Neural cell (in vitro differentiated cells): ENCODE measurements around the gene ANKDD1B. TPM values are rescaled to one million over a fixed set of nuclear protein-coding genes. Genes with fewer than 3 reads are reported as not detected.

ENCODE experiments used
- H2AFZ ChIP-seq: fragments of 200-600, 300-800 bp; sonication (generic), shearing (Covaris generic); 2 replicates; pipeline ENCODE4 v1.6.0; 2014; ENCODE audit warnings: low read depth, mild to moderate bottlenecking, antibody characterized with exemption, low read length, moderate library complexity
- H3F3A ChIP-seq: fragments of 200-600 bp; shearing (Covaris generic); 2 replicates; pipeline ENCODE4 v1.6.1; 2016; ENCODE audit warnings: mild to moderate bottlenecking, moderate library complexity, mixed read lengths, antibody characterized with exemption, low read length; ENCODE audit not compliant: insufficient read depth, poor library complexity, severe bottlenecking
- H3K27ac ChIP-seq: fragments of 200-600, 300-800 bp; sonication (generic), shearing (Covaris generic); 2 replicates; pipeline ENCODE4 v1.5.1; 2014; ENCODE audit warnings: mild to moderate bottlenecking, low read length, moderate library complexity
- H3K27me3 ChIP-seq: fragments of 300-800, 200-600 bp; sonication (generic), shearing (Covaris generic); 2 replicates; pipeline ENCODE4 v1.6.0; 2014; ENCODE audit warnings: mild to moderate bottlenecking, low read depth, low read length, moderate library complexity; ENCODE audit not compliant: insufficient read depth
- H3K36me3 ChIP-seq: fragments of 300-800, 200-600 bp; sonication (generic), shearing (Covaris generic); 2 replicates; pipeline ENCODE4 v1.5.1; 2014; ENCODE audit warnings: mild to moderate bottlenecking, antibody characterized with exemption, low read length, moderate library complexity; ENCODE audit not compliant: insufficient read depth
- H3K4me2 ChIP-seq: fragments of 300-800, 200-600 bp; sonication (generic), shearing (Covaris generic); 2 replicates; pipeline ENCODE4 v1.6.0; 2014; ENCODE audit warnings: mild to moderate bottlenecking, low read length
- H3K4me3 ChIP-seq: fragments of 300-800, 200-600 bp; sonication (generic), shearing (Covaris generic); 2 replicates; pipeline ENCODE4 v1.5.1; 2014; ENCODE audit warnings: mild to moderate bottlenecking, low read length, moderate library complexity
- H3K79me2 ChIP-seq: fragments of 200-600 bp; shearing (Covaris generic); replicated peaks from 2 replicates; pipeline ENCODE4 v1.6.0; 2014; ENCODE audit warnings: mild to moderate bottlenecking, low read length, moderate library complexity; ENCODE audit not compliant: insufficient read depth
- H3K9ac ChIP-seq: fragments of 300-800, 200-600 bp; sonication (generic), shearing (Covaris generic); 2 replicates; pipeline ENCODE4 v1.6.1; 2016; ENCODE audit warnings: mild to moderate bottlenecking, low read length, mixed read lengths
- H3K9me2 ChIP-seq: fragments of 200-600 bp; shearing (Covaris generic); 2 replicates; pipeline ENCODE4 v1.6.1; 2016; ENCODE audit warnings: mild to moderate bottlenecking, low read length, mixed read lengths; ENCODE audit not compliant: insufficient read depth
- H3K9me3 ChIP-seq: fragments of 200-600, 300-800 bp; sonication (generic), shearing (Covaris generic); 2 replicates; pipeline ENCODE4 v1.6.1; 2016; ENCODE audit warnings: mild to moderate bottlenecking, mixed run types, low read length, moderate library complexity, mixed read lengths
- H4K20me1 ChIP-seq: fragments of 200-600 bp; shearing (Covaris generic); 2 replicates; pipeline ENCODE4 v1.6.1; 2016; ENCODE audit warnings: mild to moderate bottlenecking, mixed run types; ENCODE audit not compliant: insufficient read depth
- EP300 ChIP-seq: fragments of 450-650 bp; conservative IDR thresholded peaks from 2 replicates; pipeline ENCODE4 v1.6.1; 2014; ENCODE audit warnings: antibody characterized with exemption, mild to moderate bottlenecking, moderate library complexity; ENCODE audit not compliant: poor library complexity, severe bottlenecking
- EZH2 ChIP-seq: fragments of 200-600, 300-800 bp; shearing (Covaris generic), sonication (generic); IDR thresholded peaks from 2 replicates; pipeline ENCODE4 v1.6.1; 2014; ENCODE audit warnings: antibody characterized with exemption, low read length, borderline replicate concordance, mild to moderate bottlenecking; ENCODE audit not compliant: insufficient read depth, poor library complexity, severe bottlenecking
- MXI1 ChIP-seq: fragments of 450-650 bp; conservative IDR thresholded peaks from 2 replicates; pipeline ENCODE4 v1.6.1; 2014; ENCODE audit warnings: antibody characterized with exemption, mild to moderate bottlenecking; ENCODE audit not compliant: poor library complexity, severe bottlenecking
- POLR2AphosphoS5 ChIP-seq: IDR thresholded peaks from 2 replicates; pipeline ENCODE4 v1.6.1; 2012
- RAD21 ChIP-seq: fragments of 450-650 bp; conservative IDR thresholded peaks from 2 replicates; pipeline ENCODE4 v1.6.1; 2014; ENCODE audit warnings: antibody characterized with exemption, mild to moderate bottlenecking, moderate library complexity
- SMC3 ChIP-seq: fragments of 450-650 bp; conservative IDR thresholded peaks from 2 replicates; pipeline ENCODE4 v1.6.1; 2014; ENCODE audit warnings: antibody characterized with exemption, mild to moderate bottlenecking, moderate library complexity; ENCODE audit not compliant: poor library complexity
- TAF1 ChIP-seq: IDR thresholded peaks from 2 replicates; pipeline ENCODE4 v1.6.1; 2012; ENCODE audit warnings: low read depth
- polyA plus RNA-seq: library from polyadenylated mRNA; depleted of rRNA; stranded (reverse); fragments of >200 nt; gene quantifications from 2 replicates; pipeline ENCODE4 v1.2.3, GENCODE V29; 2014
- TF ChIP-seq, protein P1 (sequence below): IDR thresholded peaks from 2 replicates; pipeline ENCODE4 v1.6.1; 2012; ENCODE audit warnings: borderline replicate concordance
- TF ChIP-seq, protein P2 (sequence below): fragments of 450-650 bp; IDR thresholded peaks from 2 replicates; pipeline ENCODE4 v1.5.1; 2014; ENCODE audit warnings: antibody characterized with exemption, mild to moderate bottlenecking, moderate library complexity; ENCODE audit not compliant: poor library complexity, severe bottlenecking

The ANKDD1B gene
- polyA plus RNA-seq, 1 donor from 2014 or later, result 0.37 TPM

DNA sequence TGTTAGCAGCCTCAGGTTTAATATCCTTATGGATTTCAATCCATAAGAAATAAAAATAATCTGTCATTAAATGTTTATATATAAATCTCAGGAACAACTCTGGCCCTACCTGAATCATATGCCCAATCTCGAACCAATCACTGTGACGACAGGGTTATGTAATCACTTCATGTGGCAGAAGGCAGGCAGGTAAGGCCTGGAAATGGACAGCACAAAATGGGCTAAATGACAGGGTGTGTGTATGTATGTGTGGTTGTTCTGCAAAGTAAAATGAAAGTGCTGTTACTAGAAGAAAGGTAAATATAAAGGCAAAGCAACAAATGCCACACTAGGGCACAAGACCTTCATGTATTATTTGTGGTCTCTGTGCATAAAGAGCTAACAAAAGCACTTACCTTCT lies 19.6 kb downstream of the ANKDD1B start:
- Histone ChIP-seq H3F3A (no peaks in the 10 kb centered on the region), H3K27me3 (no peaks in the 10 kb centered on the region), H3K79me2 (no peaks in the 10 kb centered on the region), H3K27ac (no peak overlapping the region), H4K20me1 (no peaks in the 10 kb centered on the region), H3K36me3 (no peaks in the 10 kb centered on the region), H3K9me3 (no peaks in the 10 kb centered on the region), H3K4me3 (no peak overlapping the region), H2AFZ (no peak overlapping the region), H3K9ac (no peak overlapping the region), H3K9me2 (no peaks in the 10 kb centered on the region), H3K4me2 (no peak overlapping the region)
- no peak for TF ChIP-seq EZH2
- no peak for TF ChIP-seq MXI1
- no peak for TF ChIP-seq RAD21

DNA sequence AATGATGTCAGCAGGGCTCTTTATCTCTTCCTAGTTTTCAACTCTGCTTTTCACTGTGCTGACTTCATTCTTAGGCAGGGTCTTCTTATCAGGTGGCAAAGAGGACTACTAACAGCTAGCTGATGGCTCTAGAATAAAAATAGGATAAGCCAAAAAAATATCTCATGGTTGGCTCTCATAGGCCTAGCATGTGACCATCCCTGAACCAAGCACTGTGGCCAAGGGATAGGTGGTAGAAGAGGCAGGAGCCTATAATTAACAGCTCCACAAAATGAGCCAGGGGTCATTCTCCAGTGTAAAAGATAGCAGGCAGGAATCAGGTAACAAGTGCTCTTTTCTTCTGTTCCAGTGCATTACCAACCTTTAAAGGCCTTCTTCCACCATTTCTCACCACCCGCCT lies 21.1 kb downstream of the ANKDD1B start:
- TF ChIP-seq SMC3 (no peak), EZH2 (no peak), TAF1 (no peak), MXI1 (no peak), EP300 (no peak), RAD21 (no peak), POLR2AphosphoS5 (no peak)
- TF ChIP-seq, protein P1, sequence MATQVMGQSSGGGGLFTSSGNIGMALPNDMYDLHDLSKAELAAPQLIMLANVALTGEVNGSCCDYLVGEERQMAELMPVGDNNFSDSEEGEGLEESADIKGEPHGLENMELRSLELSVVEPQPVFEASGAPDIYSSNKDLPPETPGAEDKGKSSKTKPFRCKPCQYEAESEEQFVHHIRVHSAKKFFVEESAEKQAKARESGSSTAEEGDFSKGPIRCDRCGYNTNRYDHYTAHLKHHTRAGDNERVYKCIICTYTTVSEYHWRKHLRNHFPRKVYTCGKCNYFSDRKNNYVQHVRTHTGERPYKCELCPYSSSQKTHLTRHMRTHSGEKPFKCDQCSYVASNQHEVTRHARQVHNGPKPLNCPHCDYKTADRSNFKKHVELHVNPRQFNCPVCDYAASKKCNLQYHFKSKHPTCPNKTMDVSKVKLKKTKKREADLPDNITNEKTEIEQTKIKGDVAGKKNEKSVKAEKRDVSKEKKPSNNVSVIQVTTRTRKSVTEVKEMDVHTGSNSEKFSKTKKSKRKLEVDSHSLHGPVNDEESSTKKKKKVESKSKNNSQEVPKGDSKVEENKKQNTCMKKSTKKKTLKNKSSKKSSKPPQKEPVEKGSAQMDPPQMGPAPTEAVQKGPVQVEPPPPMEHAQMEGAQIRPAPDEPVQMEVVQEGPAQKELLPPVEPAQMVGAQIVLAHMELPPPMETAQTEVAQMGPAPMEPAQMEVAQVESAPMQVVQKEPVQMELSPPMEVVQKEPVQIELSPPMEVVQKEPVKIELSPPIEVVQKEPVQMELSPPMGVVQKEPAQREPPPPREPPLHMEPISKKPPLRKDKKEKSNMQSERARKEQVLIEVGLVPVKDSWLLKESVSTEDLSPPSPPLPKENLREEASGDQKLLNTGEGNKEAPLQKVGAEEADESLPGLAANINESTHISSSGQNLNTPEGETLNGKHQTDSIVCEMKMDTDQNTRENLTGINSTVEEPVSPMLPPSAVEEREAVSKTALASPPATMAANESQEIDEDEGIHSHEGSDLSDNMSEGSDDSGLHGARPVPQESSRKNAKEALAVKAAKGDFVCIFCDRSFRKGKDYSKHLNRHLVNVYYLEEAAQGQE, result no peak
- TF ChIP-seq, protein P2, sequence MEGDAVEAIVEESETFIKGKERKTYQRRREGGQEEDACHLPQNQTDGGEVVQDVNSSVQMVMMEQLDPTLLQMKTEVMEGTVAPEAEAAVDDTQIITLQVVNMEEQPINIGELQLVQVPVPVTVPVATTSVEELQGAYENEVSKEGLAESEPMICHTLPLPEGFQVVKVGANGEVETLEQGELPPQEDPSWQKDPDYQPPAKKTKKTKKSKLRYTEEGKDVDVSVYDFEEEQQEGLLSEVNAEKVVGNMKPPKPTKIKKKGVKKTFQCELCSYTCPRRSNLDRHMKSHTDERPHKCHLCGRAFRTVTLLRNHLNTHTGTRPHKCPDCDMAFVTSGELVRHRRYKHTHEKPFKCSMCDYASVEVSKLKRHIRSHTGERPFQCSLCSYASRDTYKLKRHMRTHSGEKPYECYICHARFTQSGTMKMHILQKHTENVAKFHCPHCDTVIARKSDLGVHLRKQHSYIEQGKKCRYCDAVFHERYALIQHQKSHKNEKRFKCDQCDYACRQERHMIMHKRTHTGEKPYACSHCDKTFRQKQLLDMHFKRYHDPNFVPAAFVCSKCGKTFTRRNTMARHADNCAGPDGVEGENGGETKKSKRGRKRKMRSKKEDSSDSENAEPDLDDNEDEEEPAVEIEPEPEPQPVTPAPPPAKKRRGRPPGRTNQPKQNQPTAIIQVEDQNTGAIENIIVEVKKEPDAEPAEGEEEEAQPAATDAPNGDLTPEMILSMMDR, result no peak
- no peak overlapping the region for H3K9ac ChIP-seq
- no peaks in the 10 kb centered on the region for H3K9me2 ChIP-seq
- H3K4me2 ChIP-seq, result no peak overlapping the region
- H3K36me3 ChIP-seq, result no peaks in the 10 kb centered on the region
- H3K27me3 ChIP-seq, result no peaks in the 10 kb centered on the region
- no peak overlapping the region for H3K4me3 ChIP-seq
- H3K79me2 ChIP-seq, result no peaks in the 10 kb centered on the region
- no peak overlapping the region for H2AFZ ChIP-seq
- H3F3A ChIP-seq, result no peaks in the 10 kb centered on the region
- H4K20me1 ChIP-seq, result no peaks in the 10 kb centered on the region
- H3K27ac ChIP-seq, result no peak overlapping the region
- H3K9me3 ChIP-seq, result no peaks in the 10 kb centered on the region

DNA sequence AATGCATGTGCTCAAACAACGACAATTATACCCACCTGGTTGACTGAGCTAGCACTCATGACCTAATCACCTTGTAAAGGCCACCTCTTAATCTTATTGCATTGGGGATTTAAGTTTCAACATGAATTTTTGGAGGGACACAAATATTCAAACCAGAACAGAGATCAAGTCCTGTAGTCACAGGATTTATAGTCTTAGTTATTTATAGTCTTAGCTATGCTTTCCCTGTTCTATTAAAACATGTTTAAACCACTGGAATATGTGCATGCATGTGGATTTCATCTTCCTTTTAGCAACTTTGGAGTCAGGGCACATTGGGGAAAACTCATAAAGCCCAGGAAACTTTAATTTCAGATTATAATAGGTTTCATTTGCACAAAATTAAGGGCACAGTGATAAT lies 26.7 kb downstream of the ANKDD1B start:
- no peaks in the 10 kb centered on the region for H3K27me3 ChIP-seq
- H3K27ac ChIP-seq, result no peak overlapping the region
- TF ChIP-seq, protein P2, result no peak
- no peak for TF ChIP-seq EZH2
- no peak for TF ChIP-seq RAD21
- TF ChIP-seq POLR2AphosphoS5, result no peak
- no peak for TF ChIP-seq TAF1
- no peak for TF ChIP-seq SMC3
- TF ChIP-seq, protein P1, result no peak
- TF ChIP-seq EP300, result no peak
- no peak for TF ChIP-seq MXI1
- H3K4me3 ChIP-seq, result no peak overlapping the region
- H3K4me2 ChIP-seq, result no peak overlapping the region
- H3F3A ChIP-seq, result no peaks in the 10 kb centered on the region
- no peaks in the 10 kb centered on the region for H3K36me3 ChIP-seq
- H2AFZ ChIP-seq, result no peak overlapping the region
- no peak overlapping the region for H3K9ac ChIP-seq
- H4K20me1 ChIP-seq, result no peaks in the 10 kb centered on the region
- no peaks in the 10 kb centered on the region for H3K9me2 ChIP-seq
- H3K9me3 ChIP-seq, result no peaks in the 10 kb centered on the region
- no peaks in the 10 kb centered on the region for H3K79me2 ChIP-seq
